DND-41 (cell line): Measurements from ENCODE around the gene TEX11.

Experiments used
- CTCF ChIP-seq: IDR thresholded peaks from 2 replicates; pipeline ENCODE4 v1.5.1; 2012; ENCODE audit warnings: borderline replicate concordance, low read length, moderate library complexity, mild to moderate bottlenecking; ENCODE audit not compliant: poor library complexity, severe bottlenecking; ENCODE audit errors: extremely low read depth
- EZH2 ChIP-seq: IDR thresholded peaks from 3 replicates; pipeline ENCODE4 v1.6.1; 2012; ENCODE audit warnings: borderline replicate concordance, low read depth, mild to moderate bottlenecking, moderate library complexity, low read length, inconsistent platforms; ENCODE audit not compliant: severe bottlenecking

DNA sequence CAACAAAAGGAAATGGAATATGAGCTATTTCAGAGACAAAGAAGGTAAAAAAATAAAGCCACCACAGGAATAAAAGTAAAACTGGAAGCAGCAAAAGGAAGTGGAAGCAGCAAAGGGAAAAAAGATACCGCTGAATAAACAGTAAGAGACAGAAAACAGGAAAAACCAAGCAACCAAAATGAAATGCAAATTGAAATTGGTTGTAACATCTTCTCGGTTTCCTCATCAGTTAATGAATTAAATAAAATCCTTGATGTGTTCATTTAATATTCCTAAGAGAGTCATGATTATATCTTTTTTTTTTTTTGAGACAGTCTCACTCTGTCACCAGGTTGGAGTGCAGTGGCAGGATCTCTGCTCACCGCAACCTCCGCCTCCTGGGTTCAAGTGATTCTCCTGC is 331.1 kb downstream of the TEX11 start:
- TF ChIP-seq CTCF: no peak
- no peak for TF ChIP-seq EZH2
